Immature natural killer cell (primary cell): ENCODE measurements around the gene MACROD2. TPM values are rescaled to one million over a fixed set of nuclear protein-coding genes. Genes with fewer than 3 reads are reported as not detected.

ENCODE experiments used
- DNase-seq, 3 donors: peaks; one replicate each; pipeline ENCODE4 v3.0.0; 2022; ENCODE audit warnings: mixed read lengths in 1 of 3
- H3K27ac Mint-ChIP-seq, 6 donors: one replicate each; pipeline ENCODE4 v1.8.0; 2020; ENCODE audit warnings: mixed read lengths in 6 of 6, mild to moderate bottlenecking in 5 of 6, inconsistent platforms in 4 of 6, moderate library complexity in 3 of 6
- H3K27me3 Mint-ChIP-seq, 3 donors: one replicate each; pipeline ENCODE4 v1.8.0; 2020 to 2021; ENCODE audit warnings: low read depth in 3 of 3, mild to moderate bottlenecking in 3 of 3, mixed read lengths in 3 of 3, moderate library complexity in 3 of 3, inconsistent platforms in 1 of 3
- H3K36me3 Mint-ChIP-seq, 3 donors: one replicate each; pipeline ENCODE4 v1.8.0; 2020; ENCODE audit warnings: mixed read lengths in 3 of 3, inconsistent platforms in 2 of 3, mild to moderate bottlenecking in 2 of 3
- H3K4me1 Mint-ChIP-seq, 2 donors: one replicate each; pipeline ENCODE4 v1.8.0; 2020; ENCODE audit warnings: inconsistent platforms in 2 of 2, mild to moderate bottlenecking in 2 of 2, mixed read lengths in 2 of 2, moderate library complexity in 1 of 2
- H3K4me3 Mint-ChIP-seq, 5 donors: one replicate each; pipeline ENCODE4 v1.8.0; 2020; ENCODE audit warnings: mild to moderate bottlenecking in 5 of 5, mixed read lengths in 5 of 5, inconsistent platforms in 3 of 5, moderate library complexity in 3 of 5
- H3K9me3 Mint-ChIP-seq, 6 donors: one replicate each; pipeline ENCODE4 v1.8.0; 2020; ENCODE audit warnings: mild to moderate bottlenecking in 6 of 6, mixed read lengths in 6 of 6, inconsistent platforms in 4 of 6, moderate library complexity in 3 of 6
- polyA plus RNA-seq, 3 donors: library from polyadenylated mRNA; unstranded; fragments of 300-500 nt; fragmentation: Illumina TruSeq; gene quantifications; one replicate each; pipeline ENCODE4 v1.2.3, GENCODE V29; 2021

MACROD2 gene
- polyA plus RNA-seq, 3 donors from 2014 or later: not detected

GRCh38 chr20:14631011-14631410 is 635.7 kb downstream of the MACROD2 start:
- Mint-ChIP-seq H3K4me1 (no peaks in the 10 kb centered on the region), H3K27me3 (peaks cover 0 to 3% (median 2%) of the 10 kb centered on the region in 3 donors), H3K27ac (no peak overlapping the region), H3K36me3 (peaks cover 0 to 4% (median 3%) of the 10 kb centered on the region in 3 donors), H3K4me3 (no peak overlapping the region), H3K9me3 (peaks cover 5 to 59% (median 15%) of the 10 kb centered on the region in 6 donors)
- DNase-seq: no peak

GRCh38 chr20:14632906-14633305 is 637.6 kb downstream of the MACROD2 start:
- Mint-ChIP-seq H3K27me3 (peaks cover 0 to 4% (median 3%) of the 10 kb centered on the region in 3 donors), H3K4me3 (no peak overlapping the region), H3K27ac (no peak overlapping the region), H3K36me3 (peaks cover 0 to 4% (median 3%) of the 10 kb centered on the region in 3 donors), H3K9me3 (peaks cover 8 to 59% (median 22%) of the 10 kb centered on the region in 6 donors), H3K4me1 (no peaks in the 10 kb centered on the region)
- DNase-seq: no peak

- Mint-ChIP-seq H3K27me3 (peaks cover 0 to 3% (median 2%) of the 10 kb centered on the region in 3 donors), H3K4me3 (no peak overlapping the region)
Observed at GRCh38 chr20:14633507-14633906, 638.2 kb downstream of the MACROD2 start.

GRCh38 chr20:14634665-14635064 is 639.3 kb downstream of the MACROD2 start:
- no peak overlapping the region for H3K4me3 Mint-ChIP-seq
- no peak for DNase-seq
- H3K9me3 Mint-ChIP-seq: peaks cover 10 to 60% (median 19%) of the 10 kb centered on the region in 6 donors
- peaks cover 0 to 3% (median 2%) of the 10 kb centered on the region in 3 donors for H3K27me3 Mint-ChIP-seq
- H3K27ac Mint-ChIP-seq: no peak overlapping the region
- peaks cover 0 to 3% (median 3%) of the 10 kb centered on the region in 3 donors for H3K36me3 Mint-ChIP-seq
- no peaks in the 10 kb centered on the region for H3K4me1 Mint-ChIP-seq

More at GRCh38 chr20:14633507-14633906, 638.2 kb downstream of the MACROD2 start:
- no peak for DNase-seq
- H3K9me3 Mint-ChIP-seq: peaks cover 10 to 59% (median 20%) of the 10 kb centered on the region in 6 donors
- no peaks in the 10 kb centered on the region for H3K4me1 Mint-ChIP-seq
- no peak overlapping the region for H3K27ac Mint-ChIP-seq
- H3K36me3 Mint-ChIP-seq: peaks cover 0 to 4% (median 3%) of the 10 kb centered on the region in 3 donors

- peaks cover 0 to 3% (median 2%) of the 10 kb centered on the region in 3 donors for H3K27me3 Mint-ChIP-seq
- H3K27ac Mint-ChIP-seq: no peak overlapping the region
- peaks cover 8 to 68% (median 18%) of the 10 kb centered on the region in 6 donors for H3K9me3 Mint-ChIP-seq
- no peaks in the 10 kb centered on the region for H3K4me1 Mint-ChIP-seq
- no peak overlapping the region for H3K4me3 Mint-ChIP-seq
- peaks cover 0 to 3% (median 0%) of the 10 kb centered on the region in 3 donors for H3K36me3 Mint-ChIP-seq
- no peak for DNase-seq
Observed at GRCh38 chr20:14637441-14637840, 642.1 kb downstream of the MACROD2 start.

GRCh38 chr20:14643146-14643545 is 647.8 kb downstream of the MACROD2 start:
- H3K4me3 Mint-ChIP-seq: no peak overlapping the region
- DNase-seq: no peak
- H3K4me1 Mint-ChIP-seq: no peaks in the 10 kb centered on the region
- H3K27ac Mint-ChIP-seq: no peak overlapping the region
- H3K9me3 Mint-ChIP-seq: peaks cover 0 to 46% (median 9%) of the 10 kb centered on the region in 6 donors
- H3K36me3 Mint-ChIP-seq: no peaks in the 10 kb centered on the region
- H3K27me3 Mint-ChIP-seq: no peaks in the 10 kb centered on the region

GRCh38 chr20:14643556-14643955 is 648.2 kb downstream of the MACROD2 start:
- no peak overlapping the region for H3K27ac Mint-ChIP-seq
- H3K4me1 Mint-ChIP-seq: no peaks in the 10 kb centered on the region
- no peak for DNase-seq

GRCh38 chr20:14644306-14645097 is 649.2 kb downstream of the MACROD2 start:
- Mint-ChIP-seq H3K36me3 (no peaks in the 10 kb centered on the region), H3K4me3 (no peak overlapping the region), H3K4me1 (no peaks in the 10 kb centered on the region), H3K27me3 (no peaks in the 10 kb centered on the region), H3K27ac (no peak overlapping the region), H3K9me3 (peaks cover 0 to 46% (median 9%) of the 10 kb centered on the region in 6 donors)
- no peak for DNase-seq

More at GRCh38 chr20:14643556-14643955, 648.2 kb downstream of the MACROD2 start:
- Mint-ChIP-seq H3K9me3 (peaks cover 0 to 46% (median 9%) of the 10 kb centered on the region in 6 donors), H3K36me3 (no peaks in the 10 kb centered on the region), H3K27me3 (no peaks in the 10 kb centered on the region), H3K4me3 (no peak overlapping the region)

GRCh38 chr20:14647016-14647415 is 651.7 kb downstream of the MACROD2 start:
- Mint-ChIP-seq H3K4me1 (no peaks in the 10 kb centered on the region), H3K4me3 (no peak overlapping the region), H3K36me3 (no peaks in the 10 kb centered on the region), H3K27me3 (no peaks in the 10 kb centered on the region), H3K27ac (no peak overlapping the region), H3K9me3 (peaks cover 0 to 38% (median 7%) of the 10 kb centered on the region in 6 donors)
- DNase-seq: no peak

GRCh38 chr20:14649662-14650061 is 654.3 kb downstream of the MACROD2 start:
- no peak for DNase-seq
- H3K36me3 Mint-ChIP-seq: no peaks in the 10 kb centered on the region

GRCh38 chr20:14657266-14658005 is 662.1 kb downstream of the MACROD2 start:
- no peak for DNase-seq
- Mint-ChIP-seq H3K9me3 (peaks cover 2 to 44% (median 28%) of the 10 kb centered on the region in 6 donors), H3K4me3 (no peak overlapping the region), H3K27ac (no peak overlapping the region), H3K4me1 (no peaks in the 10 kb centered on the region), H3K36me3 (peaks cover 0 to 4% (median 0%) of the 10 kb centered on the region in 3 donors), H3K27me3 (peaks cover 0 to 2% (median 0%) of the 10 kb centered on the region in 3 donors)

More at GRCh38 chr20:14649662-14650061, 654.3 kb downstream of the MACROD2 start:
- H3K4me1 Mint-ChIP-seq: no peaks in the 10 kb centered on the region
- no peaks in the 10 kb centered on the region for H3K27me3 Mint-ChIP-seq
- peaks cover 3 to 42% (median 12%) of the 10 kb centered on the region in 6 donors for H3K9me3 Mint-ChIP-seq
- no peak overlapping the region for H3K27ac Mint-ChIP-seq
- H3K4me3 Mint-ChIP-seq: no peak overlapping the region

- DNase-seq: no peak
- H3K4me1 Mint-ChIP-seq: no peaks in the 10 kb centered on the region
- H3K27me3 Mint-ChIP-seq: no peaks in the 10 kb centered on the region
- peaks cover 0 to 4% (median 0%) of the 10 kb centered on the region in 3 donors for H3K36me3 Mint-ChIP-seq
- peaks cover 8 to 33% (median 16%) of the 10 kb centered on the region in 6 donors for H3K9me3 Mint-ChIP-seq
- no peak overlapping the region for H3K27ac Mint-ChIP-seq
- no peak overlapping the region for H3K4me3 Mint-ChIP-seq
Observed at GRCh38 chr20:14664101-14664500, 668.8 kb downstream of the MACROD2 start.

GRCh38 chr20:14666696-14667095 is 671.4 kb downstream of the MACROD2 start:
- H3K27me3 Mint-ChIP-seq: no peaks in the 10 kb centered on the region
- H3K9me3 Mint-ChIP-seq: peaks cover 5 to 31% (median 13%) of the 10 kb centered on the region in 6 donors
- H3K4me3 Mint-ChIP-seq: no peak overlapping the region

GRCh38 chr20:14667226-14667625 is 671.9 kb downstream of the MACROD2 start:
- no peaks in the 10 kb centered on the region for H3K27me3 Mint-ChIP-seq
- peaks cover 4 to 27% (median 11%) of the 10 kb centered on the region in 6 donors for H3K9me3 Mint-ChIP-seq
- DNase-seq: no peak
- no peaks in the 10 kb centered on the region for H3K36me3 Mint-ChIP-seq
- H3K4me1 Mint-ChIP-seq: no peaks in the 10 kb centered on the region
- no peak overlapping the region for H3K4me3 Mint-ChIP-seq
- no peak overlapping the region for H3K27ac Mint-ChIP-seq

More at GRCh38 chr20:14666696-14667095, 671.4 kb downstream of the MACROD2 start:
- no peak overlapping the region for H3K27ac Mint-ChIP-seq
- no peak for DNase-seq
- no peaks in the 10 kb centered on the region for H3K4me1 Mint-ChIP-seq
- no peaks in the 10 kb centered on the region for H3K36me3 Mint-ChIP-seq
